ENCODE measurements around the gene SLC8A3.
A peak's percentile ranks its signal among the peaks of the same experiment; 100 is the strongest.

SLC8A3 gene

DNA sequence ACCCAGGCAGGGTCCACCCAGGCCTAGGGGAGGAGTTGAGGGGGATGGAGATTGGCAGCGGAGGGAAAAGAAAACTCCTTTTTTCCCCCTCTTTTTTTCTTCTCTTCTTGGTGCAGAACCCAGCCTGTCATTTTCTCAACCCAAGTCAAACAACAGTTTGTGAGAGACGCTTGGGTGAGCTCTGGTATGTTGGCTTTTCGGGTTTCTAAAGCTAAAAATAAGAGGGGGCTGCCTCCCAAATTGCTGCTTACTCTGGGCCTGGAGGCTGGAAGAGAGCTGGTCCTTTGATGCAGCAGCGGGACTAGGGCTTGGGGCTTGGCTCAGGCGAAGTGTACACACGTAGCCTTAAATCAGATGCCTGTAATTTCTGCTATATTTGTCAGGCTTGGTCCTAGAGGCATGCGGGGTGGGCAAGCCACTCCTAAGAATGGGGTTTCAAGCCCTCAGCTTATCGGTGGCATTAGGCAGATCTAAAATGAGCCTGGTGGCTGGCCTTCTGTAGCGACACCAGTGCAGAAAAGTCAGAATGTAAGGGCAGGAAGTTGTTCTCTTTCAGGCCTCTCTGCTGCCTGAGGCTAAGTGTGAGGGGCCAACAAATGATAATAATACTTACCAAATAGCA lies 816 bp upstream of the SLC8A3 start:
- H3K4me1 Mint-ChIP-seq = peaks cover 26% of the 10 kb centered on the region
- DNase-seq (ENCODE audit: low spot score in 2 of 2) (no peak), ATAC-seq (no peak)
- peak overlapping the region; percentile 74 for H3K4me3 Mint-ChIP-seq
- no peaks in the 10 kb centered on the region for H3K36me3 Mint-ChIP-seq
- H3K27ac Mint-ChIP-seq = no peak overlapping the region
- no peaks in the 10 kb centered on the region for H3K9me3 Mint-ChIP-seq

DNA sequence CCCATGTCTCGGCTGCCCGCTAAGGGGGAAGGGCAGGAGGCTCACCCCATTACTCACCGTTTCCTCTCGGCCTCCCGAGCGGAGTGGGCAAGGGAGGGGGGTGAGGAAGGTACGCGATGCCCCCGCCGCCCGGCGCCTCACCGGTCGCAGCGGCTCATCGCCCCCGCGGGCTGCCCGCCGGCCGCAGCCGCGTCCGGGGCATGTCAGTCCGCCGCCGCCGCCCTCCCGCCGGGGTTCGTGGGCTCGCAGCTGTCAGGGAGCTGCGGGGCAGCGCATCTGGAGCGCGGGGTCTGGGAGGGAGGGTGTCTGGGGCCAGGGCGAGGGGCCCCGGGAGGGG lies 461 bp downstream of the SLC8A3 start:
- peak in 1 of 2 donors; percentile 7 for DNase-seq (ENCODE audit: low spot score in 2 of 2)
- no peaks in the 10 kb centered on the region for H3K36me3 Mint-ChIP-seq
- peaks cover 26% of the 10 kb centered on the region for H3K4me1 Mint-ChIP-seq
- H3K27ac Mint-ChIP-seq = peak overlapping the region; percentile 74
- peak overlapping the region; percentile 74 for H3K4me3 Mint-ChIP-seq
- H3K9me3 Mint-ChIP-seq = no peaks in the 10 kb centered on the region
- peak; percentile 58 for ATAC-seq

DNA sequence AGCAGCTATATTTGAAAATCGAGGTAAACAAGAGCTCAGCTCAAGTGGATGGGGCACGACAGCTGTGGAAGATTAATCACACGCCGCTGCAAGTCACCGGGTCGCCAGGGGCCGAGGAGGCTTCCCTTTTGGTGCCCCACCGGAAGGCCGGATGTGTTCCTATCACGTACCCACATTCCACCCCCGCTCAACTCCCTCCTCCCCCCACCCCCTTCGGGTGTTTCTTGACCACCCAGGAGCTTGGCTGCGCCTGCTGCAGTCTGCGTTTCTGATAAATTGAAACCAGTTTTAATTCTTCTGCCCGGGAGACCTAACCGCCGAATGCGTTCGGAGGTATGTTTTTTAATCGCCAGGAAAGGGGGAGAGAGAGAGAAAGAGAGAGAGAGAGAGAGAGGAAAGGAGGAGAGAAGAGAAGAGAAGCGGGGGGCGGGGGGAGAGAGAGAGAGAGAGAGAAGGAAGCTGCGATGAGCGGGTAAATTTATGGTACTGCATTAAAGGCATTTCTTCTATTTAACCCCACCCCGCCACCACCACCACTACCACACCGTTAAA lies 1.8 kb downstream of the SLC8A3 start:
- Mint-ChIP-seq H3K4me3 (peak overlapping the region; percentile 74), H3K4me1 (peaks cover 26% of the 10 kb centered on the region), H3K9me3 (no peaks in the 10 kb centered on the region), H3K36me3 (no peaks in the 10 kb centered on the region), H3K27ac (no peak overlapping the region)
- DNase-seq (ENCODE audit: low spot score in 2 of 2) (no peak), ATAC-seq (peak; percentile 31)

DNA sequence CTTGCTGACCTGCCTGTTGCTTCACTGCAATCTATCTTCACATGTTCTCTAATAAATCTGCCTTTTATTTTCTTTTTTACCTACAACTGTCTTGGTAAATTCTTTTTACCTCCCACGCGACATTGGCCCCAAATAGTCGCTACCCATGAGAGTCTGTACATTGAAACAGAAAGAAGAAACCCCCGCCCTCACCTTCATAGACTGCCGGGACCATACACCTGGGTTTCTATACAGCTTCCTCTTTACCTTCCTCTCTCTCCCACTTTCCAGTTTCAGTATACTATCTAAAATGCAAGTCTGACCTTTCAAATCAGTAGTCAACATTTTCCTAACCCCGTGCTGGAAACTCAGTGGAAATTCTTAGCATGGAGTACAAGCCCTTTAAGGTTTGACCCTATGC lies 4.8 kb downstream of the SLC8A3 start:
- no peaks in the 10 kb centered on the region for H3K9me3 Mint-ChIP-seq
- H3K27ac Mint-ChIP-seq = no peak overlapping the region
- no peaks in the 10 kb centered on the region for H3K36me3 Mint-ChIP-seq
- ATAC-seq (no peak), DNase-seq (ENCODE audit: low spot score in 2 of 2) (no peak)
- H3K4me3 Mint-ChIP-seq = no peak overlapping the region
- H3K4me1 Mint-ChIP-seq = peaks cover 17% of the 10 kb centered on the region

DNA sequence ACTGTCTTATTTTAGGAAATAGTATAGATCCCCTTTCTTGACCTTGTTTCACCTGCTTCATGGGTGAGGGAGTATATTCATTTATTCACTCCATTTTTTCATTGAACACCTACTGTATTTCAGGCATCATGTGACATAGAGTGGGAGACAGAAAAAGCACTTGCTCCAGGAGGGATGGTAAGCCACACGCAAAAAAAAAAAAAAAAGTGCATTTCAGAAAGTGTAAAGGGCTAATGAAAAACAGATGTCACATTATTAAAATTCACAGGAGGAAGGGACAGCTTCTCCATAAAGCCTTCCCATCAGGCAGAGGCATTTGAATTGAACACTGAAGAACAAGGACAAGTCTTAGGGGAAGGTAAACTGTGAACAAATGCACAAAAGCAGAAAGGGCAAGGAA lies 7.5 kb downstream of the SLC8A3 start:
- ATAC-seq = no peak
- Mint-ChIP-seq H3K36me3 (no peaks in the 10 kb centered on the region), H3K4me1 (no peaks in the 10 kb centered on the region), H3K9me3 (no peaks in the 10 kb centered on the region), H3K4me3 (no peak overlapping the region), H3K27ac (no peak overlapping the region)
- no peak for DNase-seq (ENCODE audit: low spot score in 2 of 2)

DNA sequence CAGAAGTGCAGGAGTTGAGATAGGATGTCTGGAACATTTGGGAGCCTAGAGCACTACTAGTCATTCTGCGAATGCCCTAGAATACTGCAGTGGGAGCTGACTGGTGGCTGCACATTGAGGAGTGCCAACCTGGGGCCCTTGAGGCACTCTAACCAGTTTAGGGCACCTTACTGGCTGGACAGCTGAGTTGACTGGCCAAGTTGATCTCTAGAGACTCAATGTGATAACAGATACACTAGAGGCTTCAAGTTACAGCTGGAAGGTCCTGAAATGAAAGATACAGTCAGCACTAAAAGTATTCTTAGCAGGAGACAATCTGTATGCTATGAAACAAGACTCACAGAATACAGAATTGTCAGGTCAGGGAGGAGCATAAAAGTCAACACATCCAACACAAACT lies 8.0 kb downstream of the SLC8A3 start:
- no peak for DNase-seq (ENCODE audit: low spot score in 2 of 2)
- Mint-ChIP-seq H3K4me1 (no peaks in the 10 kb centered on the region), H3K4me3 (no peak overlapping the region), H3K9me3 (no peaks in the 10 kb centered on the region), H3K36me3 (no peaks in the 10 kb centered on the region), H3K27ac (no peak overlapping the region)
- ATAC-seq = no peak

DNA sequence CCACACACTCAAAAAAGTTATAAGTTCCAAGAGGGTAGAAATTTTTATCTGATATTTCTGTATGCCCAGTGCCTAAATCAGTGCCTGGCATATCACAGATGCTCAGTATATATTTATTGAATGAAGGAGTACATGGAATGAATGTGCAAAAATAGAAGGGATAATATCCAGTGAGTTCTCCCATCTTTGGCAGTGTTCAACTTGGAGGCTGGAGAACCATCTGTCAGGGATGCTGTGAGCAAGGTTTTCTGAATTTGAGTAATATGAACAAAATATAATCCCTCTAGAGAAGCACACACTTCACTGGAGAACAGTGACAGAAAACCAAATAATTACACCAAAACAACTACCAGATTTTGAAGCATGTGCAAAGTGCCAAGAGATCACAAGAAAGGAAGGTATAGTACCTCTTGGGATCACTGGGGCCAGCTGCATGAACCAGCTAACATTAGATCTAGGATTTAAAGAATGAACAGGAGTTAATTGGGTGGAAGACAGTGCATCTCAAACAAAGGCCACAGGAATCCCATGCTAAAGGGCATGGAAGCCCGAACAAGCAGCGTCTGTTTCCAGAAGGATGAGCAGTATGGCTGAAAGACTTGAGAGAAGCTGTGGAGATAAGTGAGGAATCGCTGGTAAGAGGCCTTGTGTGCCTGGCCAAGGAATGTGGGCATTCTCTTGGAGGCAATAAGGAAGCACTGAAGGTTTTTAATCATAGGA lies 11.5 kb downstream of the SLC8A3 start:
- ATAC-seq (no peak), DNase-seq (ENCODE audit: low spot score in 2 of 2) (no peak)
- H3K36me3 Mint-ChIP-seq = no peaks in the 10 kb centered on the region
- no peaks in the 10 kb centered on the region for H3K4me1 Mint-ChIP-seq
- H3K27ac Mint-ChIP-seq = no peak overlapping the region
- no peak overlapping the region for H3K4me3 Mint-ChIP-seq
- H3K9me3 Mint-ChIP-seq = no peaks in the 10 kb centered on the region

DNA sequence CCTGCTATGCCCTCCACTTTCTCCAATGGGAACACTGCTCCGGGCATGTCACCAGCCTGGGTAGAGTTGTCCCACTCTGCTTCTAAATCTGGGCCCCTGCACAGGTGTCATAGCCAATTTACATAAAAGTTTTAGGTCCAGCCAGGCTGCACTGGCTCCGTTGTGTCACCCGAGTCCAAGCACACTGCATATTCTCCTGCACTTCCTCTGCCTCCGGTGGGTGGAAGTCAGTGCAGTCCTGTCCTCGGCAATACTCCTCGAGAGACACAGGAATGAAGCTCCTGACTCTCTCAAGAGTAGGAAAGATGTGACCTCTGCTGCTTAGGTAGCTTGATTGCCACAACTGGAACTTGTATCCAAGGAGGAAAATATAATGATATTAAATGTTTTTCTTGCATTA lies 15.2 kb downstream of the SLC8A3 start:
- Mint-ChIP-seq H3K36me3 (no peaks in the 10 kb centered on the region), H3K4me1 (no peaks in the 10 kb centered on the region), H3K9me3 (no peaks in the 10 kb centered on the region), H3K4me3 (no peak overlapping the region), H3K27ac (no peak overlapping the region)
- no peak for DNase-seq (ENCODE audit: low spot score in 2 of 2)
- no peak for ATAC-seq

DNA sequence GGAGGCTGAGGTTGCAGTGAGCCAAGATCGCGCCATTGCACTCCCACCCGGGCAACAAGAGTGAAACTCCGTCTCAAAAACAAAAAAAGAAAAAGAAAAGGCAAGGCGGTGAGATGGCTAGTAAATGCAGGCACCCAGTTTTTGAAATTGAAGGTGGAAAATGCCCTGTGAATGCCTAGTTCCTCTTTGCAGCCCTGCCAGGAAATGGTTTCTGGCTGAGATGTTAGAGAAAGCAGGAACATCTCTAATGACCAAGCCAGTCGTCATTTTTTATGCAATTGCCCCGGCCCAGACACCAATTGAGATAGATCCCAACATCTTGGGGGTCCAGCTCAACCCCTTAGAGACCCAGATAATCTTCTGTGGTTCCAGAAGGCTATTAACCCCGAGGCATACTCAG lies 17.0 kb downstream of the SLC8A3 start:
- DNase-seq (ENCODE audit: low spot score in 2 of 2) (no peak), ATAC-seq (no peak)
- H3K9me3 Mint-ChIP-seq = no peaks in the 10 kb centered on the region
- H3K36me3 Mint-ChIP-seq = no peaks in the 10 kb centered on the region
- H3K4me1 Mint-ChIP-seq = no peaks in the 10 kb centered on the region
- no peak overlapping the region for H3K4me3 Mint-ChIP-seq
- H3K27ac Mint-ChIP-seq = no peak overlapping the region

DNA sequence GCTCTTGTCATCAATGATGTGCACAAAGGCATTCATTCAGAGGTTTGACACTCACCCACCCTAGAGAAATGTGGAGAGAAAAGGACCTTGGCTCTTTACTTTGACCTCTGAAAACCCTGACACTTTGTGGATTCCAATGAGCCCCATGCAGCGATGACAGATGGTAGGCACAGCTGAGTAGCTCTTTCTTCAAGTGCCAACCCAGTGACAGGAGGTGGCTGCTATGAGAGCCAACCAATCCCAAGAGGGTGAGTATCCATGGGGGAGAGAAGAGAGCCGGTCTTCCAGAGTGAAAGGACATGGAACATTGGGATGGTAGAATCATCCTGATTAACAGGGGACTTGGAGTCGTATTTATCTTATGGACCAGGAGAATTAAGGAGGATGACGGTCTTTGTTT lies 17.8 kb downstream of the SLC8A3 start:
- DNase-seq (ENCODE audit: low spot score in 2 of 2) = no peak
- Mint-ChIP-seq H3K9me3 (no peaks in the 10 kb centered on the region), H3K36me3 (no peaks in the 10 kb centered on the region), H3K4me1 (no peaks in the 10 kb centered on the region), H3K27ac (no peak overlapping the region), H3K4me3 (no peak overlapping the region)
- no peak for ATAC-seq

DNA sequence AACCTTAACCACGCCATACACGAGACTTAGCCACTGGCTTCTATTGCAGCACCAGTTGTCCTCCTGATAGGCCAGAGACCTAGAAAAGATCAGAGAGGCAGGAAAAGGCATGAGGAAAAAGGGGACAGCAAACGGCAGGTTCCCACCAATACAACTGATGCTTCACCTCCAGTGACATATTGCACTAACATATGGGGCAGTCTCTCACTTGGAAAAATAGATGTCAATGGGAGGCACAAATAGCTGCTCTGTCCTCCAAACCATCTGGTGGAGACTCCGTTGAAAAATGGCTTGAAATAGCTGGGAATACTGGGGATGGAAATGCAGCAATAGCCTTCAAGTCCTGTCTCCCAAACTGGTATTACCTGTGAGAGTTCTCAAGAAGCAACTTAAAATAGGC lies 20.3 kb downstream of the SLC8A3 start:
- DNase-seq (ENCODE audit: low spot score in 2 of 2) (no peak), ATAC-seq (no peak)
- H3K4me3 Mint-ChIP-seq = no peak overlapping the region
- no peaks in the 10 kb centered on the region for H3K9me3 Mint-ChIP-seq
- H3K36me3 Mint-ChIP-seq = no peaks in the 10 kb centered on the region
- no peak overlapping the region for H3K27ac Mint-ChIP-seq
- no peaks in the 10 kb centered on the region for H3K4me1 Mint-ChIP-seq

DNA sequence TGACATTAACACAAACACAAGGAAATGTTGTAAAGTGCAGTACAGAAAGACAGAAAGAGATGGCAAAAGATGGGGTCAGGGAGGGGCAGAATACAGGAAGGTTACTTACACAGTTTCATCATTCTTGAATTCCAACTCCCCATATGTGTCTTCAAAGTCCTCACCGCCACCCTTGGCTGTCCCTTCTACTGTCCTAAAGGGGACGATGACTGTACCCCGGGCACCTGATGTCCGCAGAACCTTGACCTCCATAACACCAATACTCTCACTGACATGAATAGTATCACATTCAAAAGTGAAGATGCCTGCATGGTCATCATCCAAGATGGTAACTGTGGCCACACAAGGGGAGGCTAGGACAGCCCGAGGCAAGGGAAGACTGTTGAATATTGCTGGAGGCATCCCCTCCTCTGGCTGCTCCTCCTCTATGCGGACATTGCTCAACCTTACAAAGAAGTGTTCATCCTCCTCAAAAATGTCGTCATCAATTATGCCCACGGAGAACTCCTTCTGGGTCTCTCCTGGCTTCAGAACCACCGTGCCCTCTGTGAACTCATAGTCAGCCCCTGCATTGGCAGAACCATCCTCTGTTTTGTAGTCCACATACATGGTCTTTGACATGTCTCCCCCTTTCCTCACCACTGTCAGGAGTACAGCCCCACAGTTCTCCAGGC lies 22.1 kb downstream of the SLC8A3 start:
- Mint-ChIP-seq H3K4me1 (no peaks in the 10 kb centered on the region), H3K9me3 (no peaks in the 10 kb centered on the region), H3K36me3 (no peaks in the 10 kb centered on the region), H3K27ac (no peak overlapping the region), H3K4me3 (no peak overlapping the region)
- ATAC-seq (no peak), DNase-seq (ENCODE audit: low spot score in 2 of 2) (no peak)

DNA sequence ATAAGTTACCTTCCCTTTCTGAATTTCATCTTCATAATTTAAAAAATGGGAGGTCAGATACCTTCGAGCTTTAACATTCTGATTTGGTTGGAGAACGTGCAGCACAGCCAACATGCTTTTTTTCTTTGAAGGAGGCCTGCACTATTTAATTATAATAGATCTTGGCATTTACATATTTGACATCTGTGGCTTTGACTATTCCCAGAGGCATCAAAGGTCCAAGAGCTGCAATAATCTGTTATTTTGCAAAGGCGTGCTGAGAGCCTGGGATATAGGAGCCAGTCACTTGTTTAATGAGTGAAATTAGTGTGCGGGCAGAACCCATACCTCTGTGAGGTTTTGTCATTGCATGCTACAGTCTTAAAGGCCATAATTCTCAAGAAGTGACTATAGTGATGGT lies 26.4 kb downstream of the SLC8A3 start:
- Mint-ChIP-seq H3K27ac (no peak overlapping the region), H3K9me3 (no peaks in the 10 kb centered on the region), H3K36me3 (no peaks in the 10 kb centered on the region)

DNA sequence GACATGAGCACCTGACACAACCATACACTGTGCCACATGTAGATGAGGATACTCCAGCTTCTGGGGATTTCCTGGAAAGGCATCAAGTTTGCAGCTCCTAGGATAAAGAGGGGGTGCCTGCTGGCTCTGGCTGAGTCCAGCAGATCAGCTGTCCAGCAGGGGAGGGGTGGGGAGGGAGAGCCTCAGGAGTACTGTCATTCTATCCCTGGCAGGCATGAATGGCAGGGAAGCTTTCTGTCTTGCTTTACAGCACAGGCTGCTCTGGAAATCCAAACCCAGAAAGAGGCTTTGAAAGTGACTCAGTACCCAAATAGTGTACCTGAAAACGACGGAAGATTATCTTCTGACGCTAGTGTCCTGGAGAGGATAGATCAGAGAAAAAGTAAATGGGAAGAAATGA lies 32.2 kb downstream of the SLC8A3 start:
- Mint-ChIP-seq H3K27ac (no peak overlapping the region), H3K9me3 (no peaks in the 10 kb centered on the region), H3K36me3 (no peaks in the 10 kb centered on the region), H3K4me3 (no peak overlapping the region), H3K4me1 (no peaks in the 10 kb centered on the region)
- ATAC-seq (no peak), DNase-seq (ENCODE audit: low spot score in 2 of 2) (no peak)

More for the DNA sequence above, 26.4 kb downstream of the SLC8A3 start:
- DNase-seq (ENCODE audit: low spot score in 2 of 2) = no peak
- H3K4me1 Mint-ChIP-seq = no peaks in the 10 kb centered on the region
- ATAC-seq = no peak
- H3K4me3 Mint-ChIP-seq = no peak overlapping the region

DNA sequence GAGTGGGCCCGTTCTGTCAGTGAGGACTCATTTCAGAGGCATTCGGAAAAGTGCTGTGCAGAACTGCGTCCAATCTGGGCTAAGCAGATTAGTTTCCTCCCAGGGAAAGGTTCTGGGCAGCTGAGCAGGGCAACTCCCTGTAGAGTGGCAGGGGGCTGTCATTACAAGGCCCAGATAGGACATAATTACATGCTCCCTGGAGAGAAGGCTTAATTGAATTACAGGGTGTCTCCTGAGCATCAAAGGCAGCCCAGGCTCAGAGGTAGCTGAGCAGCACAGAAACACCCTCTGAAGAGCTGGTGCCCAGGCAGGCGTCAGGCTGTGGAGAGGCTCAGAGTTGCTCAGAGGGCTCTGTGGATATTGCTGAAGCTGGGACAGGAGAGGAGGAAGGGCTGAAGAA lies 36.0 kb downstream of the SLC8A3 start:
- peak; percentile 17 for ATAC-seq

DNA sequence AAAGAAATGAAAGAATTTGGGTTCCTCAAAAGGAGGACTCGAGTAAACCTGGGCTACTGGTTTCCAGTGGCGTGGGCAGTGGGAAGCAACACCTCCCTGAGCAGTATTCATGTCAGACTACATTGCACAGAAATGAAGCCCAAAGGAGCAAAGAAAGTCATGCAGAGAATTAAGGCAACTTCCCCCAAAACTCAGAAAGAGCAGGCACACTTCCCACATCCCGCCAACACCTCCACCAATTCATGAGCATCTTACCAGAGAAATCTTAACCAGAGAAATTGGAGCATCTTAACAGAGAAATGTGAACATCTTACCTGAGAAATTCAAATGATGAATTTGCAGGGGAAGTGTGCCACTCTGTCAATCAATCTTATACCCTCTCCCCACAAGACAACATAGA lies 36.7 kb downstream of the SLC8A3 start:
- Mint-ChIP-seq H3K9me3 (no peaks in the 10 kb centered on the region), H3K27ac (no peak overlapping the region), H3K4me1 (no peaks in the 10 kb centered on the region), H3K4me3 (no peak overlapping the region), H3K36me3 (no peaks in the 10 kb centered on the region)
- no peak for ATAC-seq
- no peak for DNase-seq (ENCODE audit: low spot score in 2 of 2)

More for the DNA sequence above, 36.0 kb downstream of the SLC8A3 start:
- H3K9me3 Mint-ChIP-seq = no peaks in the 10 kb centered on the region
- no peaks in the 10 kb centered on the region for H3K36me3 Mint-ChIP-seq
- no peaks in the 10 kb centered on the region for H3K4me1 Mint-ChIP-seq
- no peak overlapping the region for H3K27ac Mint-ChIP-seq
- DNase-seq (ENCODE audit: low spot score in 2 of 2) = no peak
- H3K4me3 Mint-ChIP-seq = no peak overlapping the region

All from stimulated activated effector memory CD8-positive, alpha-beta T cell treated with anti-CD3 and anti-CD28 coated beads, Interleukin-12 subunit alpha, Interleukin-12 subunit beta, amount 100 ng/mL, for 72 hours (primary cell).